ENCODE results near the gene TAOK2. TPM values are rescaled to one million over a fixed set of nuclear protein-coding genes. Genes with fewer than 3 reads are reported as not detected.

The TAOK2 gene
- total and polyA plus RNA-seq, 8 donors, result 13.5 to 41.1 (median 18.0) TPM

- H3K27ac ChIP-seq, result no peak overlapping the region
- no peaks in the 10 kb centered on the region for H3K9me3 ChIP-seq
- H3K36me3 ChIP-seq, result peaks cover 6 to 52% (median 26%) of the 10 kb centered on the region in 3 donors
- H3K4me3 ChIP-seq, result no peak overlapping the region
- ATAC-seq, result no peak
- no peak for FAIRE-seq
- intact Hi-C loops (cut with DNase I), result no loop called here
- no peaks in the 10 kb centered on the region for H3K27me3 ChIP-seq
- TF ChIP-seq CTCF (IDR thresholded peaks at IDR 0.05), result no peak
- 94 to 95% methylated on average over 9 of the region's 9 CpGs for WGBS, 2 donors
- H3K4me1 ChIP-seq, result peaks cover 0 to 17% (median 9%) of the 10 kb centered on the region in 3 donors
- no peak for DNase-seq
Observed at GRCh38 chr16:29978564-29979270, 5.0 kb downstream of the TAOK2 start.

GRCh38 chr16:29982560-29983419, 9.1 kb downstream of the TAOK2 start:
- Histone ChIP-seq H3K27ac (no peak overlapping the region), H3K36me3 (peaks cover 6 to 90% (median 42%) of the 10 kb centered on the region in 3 donors), H3K4me3 (no peak overlapping the region), H3K9me3 (no peaks in the 10 kb centered on the region), H3K27me3 (no peaks in the 10 kb centered on the region), H3K4me1 (no peaks in the 10 kb centered on the region)
- DNase-seq, result no peak
- FAIRE-seq, result no peak
- TF ChIP-seq CTCF (IDR thresholded peaks at IDR 0.05), result no peak
- no peak for ATAC-seq
- whole genome bisulfite sequencing, 2 donors, result 91 to 93% methylated on average over 21 to 24 of the region's 24 CpGs
- intact Hi-C loops (cut with DNase I), result no loop called here

GRCh38 chr16:29983420-29984136, 9.9 kb downstream of the TAOK2 start:
- Histone ChIP-seq H3K27ac (no peak overlapping the region), H3K9me3 (no peaks in the 10 kb centered on the region), H3K36me3 (peaks cover 6 to 88% (median 38%) of the 10 kb centered on the region in 3 donors), H3K4me3 (no peak overlapping the region), H3K4me1 (no peaks in the 10 kb centered on the region), H3K27me3 (no peaks in the 10 kb centered on the region)
- DNase-seq (no peak), ATAC-seq (no peak), FAIRE-seq (no peak)
- 84 to 89% methylated on average over 12 of the region's 12 CpGs for WGBS, 2 donors
- intact Hi-C loops (cut with DNase I), result no loop called here
- no peak for TF ChIP-seq CTCF (IDR thresholded peaks at IDR 0.05)

GRCh38 chr16:29984137-29984763, 10.6 kb downstream of the TAOK2 start:
- no peak for FAIRE-seq
- ATAC-seq, result no peak
- Histone ChIP-seq H3K27me3 (no peaks in the 10 kb centered on the region), H3K9me3 (no peaks in the 10 kb centered on the region), H3K36me3 (peaks cover 2 to 81% (median 38%) of the 10 kb centered on the region in 3 donors), H3K4me3 (no peak overlapping the region), H3K27ac (no peak overlapping the region), H3K4me1 (no peaks in the 10 kb centered on the region)
- no peak for DNase-seq
- TF ChIP-seq CTCF (IDR thresholded peaks at IDR 0.05), result no peak
- intact Hi-C loops (cut with DNase I), result no loop called here
- 82 to 88% methylated on average over 6 of the region's 6 CpGs for WGBS, 2 donors

Data from pancreas (tissue), 10 donors.